Neural progenitor cell (in vitro differentiated cells): Measurements from ENCODE around the gene AP1M1.

ENCODE experiments used
- CTCF ChIP-seq: fragments of 200-600 bp; sonication (generic); IDR thresholded peaks from 2 replicates; pipeline ENCODE4 v1.5.1; 2017; ENCODE audit warnings: antibody characterized with exemption, mild to moderate bottlenecking
- EZH2phosphoT487 ChIP-seq: fragments of 200-600 bp; sonication (generic); IDR thresholded peaks from 2 replicates; pipeline ENCODE4 v1.6.1; 2017; ENCODE audit warnings: antibody characterized with exemption

GRCh38 chr19:16193466-16193865, 4.2 kb upstream of the AP1M1 start:
- no peak for TF ChIP-seq CTCF
- no peak for TF ChIP-seq EZH2phosphoT487
